ENCODE data around the gene F7.
A peak's percentile ranks its signal among the peaks of the same experiment; 100 is the strongest.

F7 gene

DNA sequence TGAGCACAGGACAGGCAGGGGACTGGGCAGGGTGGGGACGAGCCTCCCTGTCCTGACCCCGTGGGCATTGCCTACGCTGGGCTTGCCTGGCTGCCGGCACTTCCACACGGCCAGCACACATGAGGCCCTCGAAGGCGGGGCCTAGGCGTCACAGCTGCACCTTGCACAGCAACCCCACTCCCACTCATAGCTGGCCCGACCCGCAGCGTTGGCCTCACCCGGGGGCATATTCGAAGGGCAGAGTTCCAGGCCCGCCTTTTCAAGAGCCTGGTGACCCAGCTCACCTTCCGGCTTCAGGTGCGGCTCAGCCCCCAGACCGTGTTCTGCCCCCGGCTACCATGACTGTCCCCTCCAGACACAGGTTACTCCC lies 36.0 kb downstream of the F7 start:
- DNase-seq = no peak

DNA sequence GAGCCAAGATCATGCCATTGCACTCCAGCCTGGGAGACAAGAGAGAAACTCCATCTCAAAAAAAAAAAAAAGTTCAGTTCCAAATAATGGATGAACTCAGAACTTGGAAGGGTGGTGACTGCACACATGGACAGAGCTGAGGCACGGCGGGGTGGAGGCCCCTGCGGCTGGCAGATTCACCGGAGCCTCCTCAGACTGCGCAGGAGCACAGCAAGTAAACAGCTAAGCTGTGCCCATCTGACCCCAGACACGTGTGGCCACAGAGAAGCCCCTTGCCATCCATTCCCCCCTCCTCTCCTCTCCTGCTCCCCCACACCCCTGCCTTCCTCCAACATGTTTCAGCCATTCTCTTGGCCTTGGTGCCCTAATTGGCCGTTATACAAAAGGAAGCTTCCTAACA lies 37.3 kb downstream of the F7 start:
- no peak for DNase-seq

DNA sequence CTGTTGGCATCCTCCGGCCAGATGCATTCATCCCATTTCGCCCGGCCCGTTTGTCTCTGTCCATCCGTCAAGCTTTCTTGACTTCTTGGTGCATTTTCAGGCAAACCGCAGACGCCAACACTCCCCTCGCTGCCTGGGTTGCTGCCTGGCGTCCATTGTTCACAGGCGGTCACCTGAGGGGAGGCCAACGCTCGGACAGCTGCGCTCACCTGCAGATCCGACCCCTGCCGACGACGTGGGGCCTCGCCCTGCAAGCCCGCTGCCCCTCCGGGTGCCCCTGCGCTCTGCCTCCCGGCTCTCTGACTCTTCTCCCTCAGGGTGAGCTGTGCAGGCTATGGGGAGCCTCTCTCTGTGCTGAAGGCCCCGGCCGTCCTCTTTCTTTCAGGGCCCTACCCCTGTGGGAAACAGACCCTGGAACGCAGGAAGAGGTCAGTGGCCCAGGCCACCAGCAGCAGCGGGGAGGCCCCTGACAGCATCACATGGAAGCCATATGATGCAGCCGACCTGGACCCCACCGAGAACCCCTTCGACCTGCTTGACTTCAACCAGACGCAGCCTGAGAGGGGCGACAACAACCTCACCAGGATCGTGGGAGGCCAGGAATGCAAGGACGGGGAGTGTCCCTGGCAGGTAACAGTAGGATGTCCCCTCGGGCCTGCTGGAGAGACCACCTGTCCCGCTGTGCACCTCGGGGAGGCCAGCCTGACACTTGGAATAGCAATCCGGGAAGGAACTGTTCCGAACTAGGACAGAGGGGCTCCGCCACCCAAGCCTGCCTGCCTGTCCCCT lies 38.1 kb downstream of the F7 start:
- no peak for DNase-seq

DNA sequence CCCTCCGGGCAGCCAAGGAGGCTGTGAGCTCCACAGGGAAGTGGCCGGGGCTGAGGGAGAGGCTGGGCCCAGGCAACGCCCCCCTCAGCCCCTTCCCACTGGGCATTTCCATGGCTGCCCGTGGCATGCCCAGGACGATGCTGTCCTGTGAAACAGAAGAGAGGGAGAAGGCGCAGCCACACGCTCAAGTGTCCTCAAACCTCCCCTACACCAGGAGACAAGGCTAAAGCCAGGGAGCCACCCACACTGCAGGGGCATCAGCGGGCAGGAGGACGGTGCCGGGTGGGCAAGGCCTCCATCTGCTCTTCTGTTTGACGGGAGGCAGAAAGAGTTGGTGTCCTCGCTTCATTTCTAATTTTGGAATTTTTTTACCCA lies 38.7 kb downstream of the F7 start:
- no peak for DNase-seq

DNA sequence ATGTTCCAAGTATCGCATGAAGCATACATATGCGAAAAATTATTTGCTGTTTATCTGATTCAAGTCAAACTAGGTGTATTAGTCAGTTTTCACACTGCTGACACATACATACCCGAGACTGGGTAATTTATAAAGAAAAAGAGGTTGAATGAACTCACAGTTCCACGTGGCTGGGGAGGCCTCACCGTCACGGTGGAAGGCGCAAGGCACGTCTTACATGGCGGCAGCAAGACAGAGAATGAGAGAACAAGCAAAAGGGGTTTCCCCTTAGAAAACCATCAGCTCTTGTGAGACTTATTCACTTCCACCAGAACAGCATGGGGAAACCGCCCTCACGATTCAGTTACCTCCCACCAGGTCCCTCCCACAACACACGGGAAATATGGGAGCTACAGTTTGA lies 39.9 kb downstream of the F7 start:
- no peak for DNase-seq

DNA sequence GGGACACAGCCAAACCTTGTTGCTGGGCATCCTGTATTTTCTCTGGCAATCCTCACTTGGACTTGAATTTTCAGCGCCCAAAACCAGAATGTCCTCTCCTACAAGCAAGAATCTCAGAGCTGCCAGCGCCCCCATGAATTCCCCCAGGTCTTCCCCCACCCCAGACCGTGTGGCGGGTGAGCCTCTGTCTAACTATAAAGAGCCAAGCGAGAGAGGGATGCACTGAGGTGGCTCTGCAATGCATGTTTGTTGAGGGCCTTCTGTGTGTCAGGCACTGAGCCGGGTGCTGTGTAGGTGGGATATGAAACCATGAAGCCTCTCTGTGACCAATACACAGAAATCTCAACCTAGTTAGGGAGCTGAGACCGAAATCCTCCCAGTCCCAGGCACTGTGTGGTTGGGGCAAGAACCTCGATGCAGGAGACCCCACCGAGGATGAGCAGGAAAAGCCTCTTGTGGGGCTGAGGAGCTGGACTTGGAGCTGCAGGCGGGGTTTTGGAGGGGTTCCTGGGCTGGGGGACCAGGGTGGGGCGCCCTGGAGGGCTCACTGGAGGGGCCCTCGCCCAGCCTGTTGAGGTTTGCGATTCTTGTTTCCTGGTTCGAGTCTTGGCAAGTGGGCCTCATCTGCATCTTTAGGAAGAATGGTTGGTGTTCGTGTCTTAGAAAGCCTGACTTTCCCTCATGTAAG lies 40.5 kb downstream of the F7 start:
- DNase-seq = no peak

- no peak for DNase-seq
Observed at GRCh38 chr13:113146750-113147149, 41.2 kb downstream of the F7 start.

GRCh38 chr13:113147206-113147605 lies 41.6 kb downstream of the F7 start:
- no peak for DNase-seq

DNA sequence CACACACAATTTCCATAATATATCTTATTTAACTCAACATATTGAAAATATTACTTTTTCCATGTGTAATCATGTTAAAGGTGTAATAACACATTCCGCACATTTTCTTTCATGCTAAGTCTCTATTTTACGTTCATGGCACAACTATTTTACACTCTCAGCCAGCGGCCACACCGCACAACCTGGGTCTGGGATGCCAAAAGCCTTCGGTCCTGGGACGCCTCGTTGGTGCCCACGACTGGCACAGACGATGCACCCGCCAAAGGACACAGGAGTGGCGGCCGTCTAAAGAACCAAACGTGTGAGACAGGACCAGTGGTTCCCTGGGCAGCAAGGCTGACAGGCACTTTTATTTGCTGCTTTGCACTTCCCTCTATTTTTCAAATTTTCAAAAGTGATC lies 42.8 kb downstream of the F7 start:
- no peak for DNase-seq

GRCh38 chr13:113148940-113149503 lies 43.4 kb downstream of the F7 start:
- DNase-seq = no peak

- DNase-seq = no peak
Observed at GRCh38 chr13:113149711-113150549, 44.3 kb downstream of the F7 start.

DNA sequence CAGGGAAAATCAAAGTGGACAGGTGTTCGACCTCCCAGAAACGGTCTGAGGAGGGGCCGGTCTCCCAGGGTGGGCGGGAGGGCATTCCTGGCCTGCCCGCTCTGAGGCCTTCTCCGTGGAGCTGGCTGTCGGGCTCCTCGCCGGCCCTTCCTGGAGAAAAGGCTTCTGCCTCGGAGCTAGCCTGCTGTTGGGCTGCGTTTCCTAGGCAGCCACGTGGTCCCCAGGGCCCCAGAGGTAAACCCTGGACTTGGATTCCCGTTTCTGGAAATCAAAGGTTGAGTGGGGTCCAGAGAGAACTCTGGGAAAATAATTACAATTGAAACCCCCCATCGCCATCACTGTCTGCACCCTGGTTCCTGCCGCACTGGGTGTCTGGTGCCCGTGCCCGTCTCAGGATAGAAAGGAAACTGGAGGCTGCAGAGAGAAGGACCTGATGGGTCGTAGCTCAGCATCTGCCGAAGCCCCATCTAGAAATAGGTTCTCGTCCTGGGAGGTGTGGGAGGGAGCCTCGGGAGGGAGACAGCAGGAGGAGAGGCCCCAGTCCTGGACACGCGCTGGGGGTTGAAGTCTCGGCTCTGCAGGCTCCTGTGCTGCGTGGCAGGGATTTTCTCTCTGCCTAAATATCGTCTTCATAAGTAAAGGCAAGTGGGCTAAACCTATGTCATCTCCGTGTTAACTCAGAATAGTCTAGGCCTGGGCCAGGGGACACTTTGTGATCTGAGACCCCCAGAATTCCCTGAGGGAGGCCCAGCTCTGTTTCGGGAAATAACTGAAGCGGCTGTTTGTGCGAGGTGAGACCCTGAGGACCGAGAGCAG lies 45.2 kb downstream of the F7 start:
- no peak for DNase-seq

- DNase-seq = peak in 1 of 2 donors; percentile 23
Observed at GRCh38 chr13:113151745-113152690, 46.4 kb downstream of the F7 start.

- no peak for DNase-seq
Observed at GRCh38 chr13:113152691-113152983, 47.0 kb downstream of the F7 start.

DNA sequence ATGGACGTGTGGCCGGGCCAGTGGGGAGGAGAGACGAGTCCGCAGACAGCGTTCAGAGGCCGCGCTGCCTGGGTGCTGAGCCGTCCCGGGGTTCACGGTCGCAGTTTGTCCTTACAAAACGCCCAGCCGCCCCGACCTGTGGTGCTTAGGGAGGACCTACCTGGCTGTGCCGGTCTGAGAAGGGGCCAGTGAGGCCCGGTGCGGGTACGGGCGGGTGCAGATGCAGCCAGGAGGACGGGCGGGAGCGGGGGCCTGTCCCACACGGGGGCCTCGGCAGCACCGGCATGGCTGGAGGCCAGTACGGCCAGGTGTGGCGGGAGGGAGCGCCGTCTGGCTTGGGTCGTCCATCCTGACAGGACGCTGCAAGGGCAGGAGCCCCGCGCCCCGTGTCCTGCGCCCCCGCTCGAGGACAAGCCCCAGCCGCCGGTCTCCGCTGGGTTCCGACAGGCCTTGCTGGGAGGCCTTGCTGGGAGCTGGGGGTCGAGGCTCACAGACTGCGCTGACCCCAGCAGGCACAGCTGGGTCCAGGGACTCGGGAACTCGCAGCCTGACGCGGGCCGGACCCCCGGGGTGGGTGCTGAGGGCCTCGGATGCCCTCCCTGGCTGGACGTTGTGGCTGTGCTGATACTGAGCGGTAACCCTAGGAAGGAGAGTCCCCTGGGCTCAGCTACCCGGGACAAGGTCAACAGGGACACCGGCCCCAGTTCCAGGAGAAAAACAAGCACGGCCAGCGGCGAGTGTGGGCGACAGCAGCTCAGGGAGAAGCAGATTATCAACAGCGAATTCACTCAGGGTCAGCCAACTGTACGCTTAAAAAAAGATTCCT lies 47.6 kb downstream of the F7 start:
- no peak for DNase-seq

- DNase-seq = peak; percentile 68 to 71
Observed at GRCh38 chr13:113153810-113154748, 48.5 kb downstream of the F7 start.

DNA sequence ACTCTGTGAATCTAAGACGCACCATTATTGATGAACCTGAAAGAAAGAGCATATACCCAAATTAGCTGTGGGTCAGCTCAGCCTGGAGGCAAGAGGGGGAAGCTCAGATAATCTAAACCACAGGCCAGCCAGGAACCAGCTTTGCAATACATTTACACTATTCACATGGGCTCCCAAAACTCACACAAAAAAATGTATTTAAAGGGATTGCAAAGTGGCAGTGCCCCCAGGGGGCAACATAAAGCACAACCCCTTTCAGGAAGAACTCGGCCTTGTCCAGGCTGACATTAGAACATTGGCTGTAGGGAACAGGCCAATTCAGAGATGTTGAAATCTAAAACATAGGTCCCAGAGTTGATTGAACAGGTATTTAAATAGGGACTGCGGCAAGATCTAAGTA lies 49.6 kb downstream of the F7 start:
- no peak for DNase-seq

DNA sequence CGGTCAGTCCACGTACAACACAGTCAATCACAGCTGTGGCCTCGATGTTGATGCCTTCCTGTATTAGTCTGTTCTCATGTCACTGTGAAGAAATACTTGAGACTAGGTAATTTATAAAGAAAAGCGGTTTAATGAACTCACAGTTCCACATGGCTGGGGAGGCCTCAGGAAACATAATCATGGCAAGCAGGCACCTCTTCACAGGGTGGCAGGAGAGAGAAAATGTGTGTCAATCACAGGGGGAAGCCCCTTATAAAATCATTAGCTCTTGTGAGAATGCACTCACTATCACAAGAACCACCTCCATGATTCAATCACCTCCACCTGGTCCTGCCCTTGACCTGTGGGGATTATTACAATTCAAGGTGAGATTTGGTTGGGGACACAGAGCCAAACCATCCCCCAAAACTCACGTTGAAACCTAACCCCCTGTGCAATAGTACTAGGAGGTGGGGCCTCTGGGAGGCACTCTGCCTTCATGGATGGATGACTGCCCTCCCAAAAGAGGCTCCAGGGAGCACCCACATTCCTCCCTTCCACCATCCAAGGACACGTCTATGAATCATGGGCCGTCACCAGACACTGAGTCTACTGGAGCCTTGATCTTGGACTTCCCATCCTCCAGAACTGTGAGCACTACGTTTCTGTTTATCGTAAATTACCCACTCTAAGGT lies 50.5 kb downstream of the F7 start:
- DNase-seq = no peak

All from CD4-positive, alpha-beta T cell treated with Interleukin-1 beta for 1 hour (primary cell).